Memory B cell (primary cell): ENCODE results near the gene PASK.

Experiments used
- ATAC-seq: fragments of 150-1000 bp; cut with Tn5 transposase; 2 replicates; pipeline ENCODE4 v1.10.0; 2021; ENCODE audit warnings: low read depth, mild to moderate bottlenecking, moderate library complexity
- DNase-seq, 2 donors: peaks; one replicate each; pipeline ENCODE4 v3.0.0; 2022; ENCODE audit warnings: low spot score in 2 of 2
- H3K27ac Mint-ChIP-seq: one replicate; pipeline ENCODE4 v1.8.0; 2022; ENCODE audit warnings: mild to moderate bottlenecking, moderate library complexity, mixed read lengths
- H3K27me3 Mint-ChIP-seq: one replicate; pipeline ENCODE4 v1.8.0; 2022; ENCODE audit warnings: mixed read lengths
- H3K36me3 Mint-ChIP-seq: one replicate; pipeline ENCODE4 v1.8.0; 2022; ENCODE audit warnings: mild to moderate bottlenecking, mixed read lengths
- H3K4me1 Mint-ChIP-seq: one replicate; pipeline ENCODE4 v1.8.0; 2022; ENCODE audit warnings: mixed read lengths
- H3K4me3 Mint-ChIP-seq: one replicate; pipeline ENCODE4 v1.8.0; 2022; ENCODE audit warnings: mild to moderate bottlenecking, moderate library complexity, mixed read lengths
- H3K9me3 Mint-ChIP-seq: one replicate; pipeline ENCODE4 v1.8.0; 2022; ENCODE audit warnings: mixed read lengths

PASK gene

GRCh38 chr2:241066171-241066892 is 82.9 kb downstream of the PASK start:
- Mint-ChIP-seq H3K4me3 (no peak overlapping the region), H3K27ac (peak overlapping the region; percentile 69), H3K36me3 (peaks cover 5% of the 10 kb centered on the region), H3K4me1 (peaks cover 6% of the 10 kb centered on the region), H3K9me3 (no peaks in the 10 kb centered on the region), H3K27me3 (no peaks in the 10 kb centered on the region)
- no peak for DNase-seq
- no peak for ATAC-seq

- peaks cover 5% of the 10 kb centered on the region for H3K36me3 Mint-ChIP-seq
- peaks cover 6% of the 10 kb centered on the region for H3K4me1 Mint-ChIP-seq
- no peaks in the 10 kb centered on the region for H3K27me3 Mint-ChIP-seq
- peak overlapping the region; percentile 29 for H3K4me3 Mint-ChIP-seq
- DNase-seq = no peak
- H3K27ac Mint-ChIP-seq = peak overlapping the region; percentile 69
- ATAC-seq = no peak
- H3K9me3 Mint-ChIP-seq = no peaks in the 10 kb centered on the region
Observed at GRCh38 chr2:241065355-241065803, 83.9 kb downstream of the PASK start.

- H3K27ac Mint-ChIP-seq = no peak overlapping the region
- ATAC-seq = no peak
- H3K4me1 Mint-ChIP-seq = peaks cover 6% of the 10 kb centered on the region
- peak overlapping the region; percentile 14 for H3K4me3 Mint-ChIP-seq
- DNase-seq = no peak
- H3K36me3 Mint-ChIP-seq = peaks cover 5% of the 10 kb centered on the region
- H3K9me3 Mint-ChIP-seq = no peaks in the 10 kb centered on the region
- no peaks in the 10 kb centered on the region for H3K27me3 Mint-ChIP-seq
Observed at GRCh38 chr2:241064802-241065354, 84.4 kb downstream of the PASK start.

- Mint-ChIP-seq H3K4me3 (peak overlapping the region; percentile 80), H3K9me3 (no peaks in the 10 kb centered on the region), H3K27me3 (no peaks in the 10 kb centered on the region), H3K27ac (peak overlapping the region; percentile 65), H3K4me1 (peaks cover 6% of the 10 kb centered on the region), H3K36me3 (peaks cover 5% of the 10 kb centered on the region)
- DNase-seq = peak; percentile 61 to 62
- ATAC-seq = peak; percentile 86
Observed at GRCh38 chr2:241064008-241064801, 85.1 kb downstream of the PASK start.

- no peak for DNase-seq
- Mint-ChIP-seq H3K36me3 (peaks cover 5% of the 10 kb centered on the region), H3K27ac (peak overlapping the region; percentile 65), H3K27me3 (no peaks in the 10 kb centered on the region), H3K4me1 (peaks cover 6% of the 10 kb centered on the region), H3K4me3 (peak overlapping the region; percentile 58), H3K9me3 (no peaks in the 10 kb centered on the region)
- ATAC-seq = peak; percentile 26
Observed at GRCh38 chr2:241063587-241063986, 85.7 kb downstream of the PASK start.

GRCh38 chr2:241063093-241063551 is 86.2 kb downstream of the PASK start:
- no peak overlapping the region for H3K4me3 Mint-ChIP-seq
- no peaks in the 10 kb centered on the region for H3K9me3 Mint-ChIP-seq
- H3K4me1 Mint-ChIP-seq = peaks cover 6% of the 10 kb centered on the region
- no peak for ATAC-seq
- H3K27ac Mint-ChIP-seq = no peak overlapping the region
- no peak for DNase-seq
- H3K27me3 Mint-ChIP-seq = no peaks in the 10 kb centered on the region
- H3K36me3 Mint-ChIP-seq = peaks cover 5% of the 10 kb centered on the region

- ATAC-seq (no peak), DNase-seq (no peak)
- H3K27ac Mint-ChIP-seq = no peak overlapping the region
- H3K27me3 Mint-ChIP-seq = no peaks in the 10 kb centered on the region
- H3K9me3 Mint-ChIP-seq = no peaks in the 10 kb centered on the region
- peaks cover 5% of the 10 kb centered on the region for H3K36me3 Mint-ChIP-seq
- peaks cover 6% of the 10 kb centered on the region for H3K4me1 Mint-ChIP-seq
- H3K4me3 Mint-ChIP-seq = no peak overlapping the region
Observed at GRCh38 chr2:241062389-241063092, 86.7 kb downstream of the PASK start.

- Mint-ChIP-seq H3K36me3 (peaks cover 3% of the 10 kb centered on the region), H3K27ac (no peak overlapping the region), H3K4me3 (no peak overlapping the region), H3K4me1 (peaks cover 6% of the 10 kb centered on the region), H3K27me3 (no peaks in the 10 kb centered on the region), H3K9me3 (no peaks in the 10 kb centered on the region)
- ATAC-seq (no peak), DNase-seq (no peak)
Observed at GRCh38 chr2:241061275-241061674, 88.0 kb downstream of the PASK start.
